HG02642 (cell line): Measurements from ENCODE around the gene GSK3B.
A peak's percentile ranks its signal among the peaks of the same experiment; 100 is the strongest.

Experiments
- ATAC-seq: cut with Tn5 transposase; IDR thresholded peaks from one replicate; pipeline ENCODE4 v1.9.1; 2021; ENCODE audit warnings: mild to moderate bottlenecking; ENCODE audit not compliant: unreplicated experiment, poor library complexity

Gene GSK3B

DNA sequence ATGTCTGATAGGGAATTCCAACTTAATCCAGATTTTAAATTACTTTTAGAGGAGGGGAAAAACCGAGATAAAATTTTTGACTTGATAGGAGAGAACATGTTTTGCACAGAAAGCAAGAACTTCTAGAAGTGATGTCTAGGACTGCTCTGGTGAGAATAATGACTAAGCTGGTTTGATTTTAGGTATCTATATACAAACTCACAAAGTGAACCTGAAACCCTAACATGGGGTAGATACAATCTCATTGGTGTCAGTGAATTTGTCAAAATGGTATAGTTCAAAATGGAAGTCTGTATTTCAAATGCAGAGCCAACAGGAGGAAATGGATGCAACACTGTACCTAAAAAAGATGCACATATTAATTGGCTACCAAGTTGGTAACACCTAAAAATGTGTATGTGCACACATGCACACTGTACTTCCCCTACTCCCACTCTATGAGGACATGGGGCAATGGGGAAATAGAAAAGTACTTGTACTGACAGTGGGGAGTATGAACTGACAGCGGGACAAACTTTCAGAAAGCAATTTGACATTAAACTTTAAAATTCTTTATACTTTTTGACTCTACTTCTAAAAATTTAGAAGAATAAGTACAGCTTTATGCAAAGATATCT is 259.4 kb downstream of the GSK3B start:
- ATAC-seq = no peak

DNA sequence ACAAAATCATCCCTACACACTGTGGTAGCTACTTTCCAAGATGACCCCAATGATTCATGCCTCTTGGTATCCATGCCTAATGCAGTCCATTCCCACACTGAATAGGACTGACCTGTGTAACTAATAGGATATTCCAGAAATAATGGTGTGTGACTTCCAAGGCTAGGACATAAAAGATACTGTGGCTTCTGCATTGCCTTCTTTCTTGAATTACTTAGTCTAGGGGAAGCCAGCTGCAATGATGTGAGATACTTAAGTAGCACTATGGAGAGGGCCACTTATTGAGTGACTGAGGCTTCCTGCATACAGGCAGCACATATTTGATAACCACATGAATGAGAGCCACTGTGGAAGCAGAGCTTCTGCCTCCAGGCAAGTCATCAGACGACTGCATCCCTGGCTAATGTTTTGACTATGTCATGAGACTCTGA is 262.3 kb downstream of the GSK3B start:
- no peak for ATAC-seq

DNA sequence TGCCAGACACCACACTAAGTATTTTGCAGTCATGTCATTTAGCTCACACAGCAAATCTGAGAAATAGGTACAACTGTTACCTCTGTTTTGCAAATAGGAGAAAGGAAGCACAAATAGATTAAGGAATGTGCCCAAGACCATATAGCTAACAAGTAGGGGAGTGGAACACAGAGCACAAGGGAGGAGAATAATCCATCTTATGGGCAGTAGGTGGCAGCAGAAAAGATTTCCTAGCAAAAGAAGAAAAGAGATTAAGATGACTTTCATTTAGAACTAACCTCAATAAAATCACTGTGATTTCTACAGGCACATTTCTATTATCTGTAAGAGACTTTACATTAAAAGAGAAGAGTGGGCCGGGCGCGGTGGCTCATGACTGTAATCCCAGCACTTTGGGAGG is 263.2 kb downstream of the GSK3B start:
- no peak for ATAC-seq

DNA sequence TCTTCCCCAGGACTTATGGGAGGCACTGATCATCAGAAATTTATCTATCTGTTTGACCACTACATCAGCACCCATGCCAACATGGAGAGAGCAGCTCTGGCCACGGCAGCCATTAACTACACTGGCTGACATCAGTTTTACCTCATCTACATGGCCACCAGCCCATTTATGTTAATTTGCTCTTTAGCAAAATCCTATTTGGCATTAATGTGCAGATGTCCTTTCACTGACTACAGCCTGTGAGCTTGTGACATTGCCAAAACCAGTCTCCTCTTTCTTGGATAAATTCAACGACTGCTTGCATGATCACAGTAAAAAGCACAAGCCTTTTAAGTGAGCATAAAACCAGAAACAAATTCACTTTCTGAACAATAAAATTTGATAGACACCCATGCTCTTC is 264.8 kb downstream of the GSK3B start:
- no peak for ATAC-seq

DNA sequence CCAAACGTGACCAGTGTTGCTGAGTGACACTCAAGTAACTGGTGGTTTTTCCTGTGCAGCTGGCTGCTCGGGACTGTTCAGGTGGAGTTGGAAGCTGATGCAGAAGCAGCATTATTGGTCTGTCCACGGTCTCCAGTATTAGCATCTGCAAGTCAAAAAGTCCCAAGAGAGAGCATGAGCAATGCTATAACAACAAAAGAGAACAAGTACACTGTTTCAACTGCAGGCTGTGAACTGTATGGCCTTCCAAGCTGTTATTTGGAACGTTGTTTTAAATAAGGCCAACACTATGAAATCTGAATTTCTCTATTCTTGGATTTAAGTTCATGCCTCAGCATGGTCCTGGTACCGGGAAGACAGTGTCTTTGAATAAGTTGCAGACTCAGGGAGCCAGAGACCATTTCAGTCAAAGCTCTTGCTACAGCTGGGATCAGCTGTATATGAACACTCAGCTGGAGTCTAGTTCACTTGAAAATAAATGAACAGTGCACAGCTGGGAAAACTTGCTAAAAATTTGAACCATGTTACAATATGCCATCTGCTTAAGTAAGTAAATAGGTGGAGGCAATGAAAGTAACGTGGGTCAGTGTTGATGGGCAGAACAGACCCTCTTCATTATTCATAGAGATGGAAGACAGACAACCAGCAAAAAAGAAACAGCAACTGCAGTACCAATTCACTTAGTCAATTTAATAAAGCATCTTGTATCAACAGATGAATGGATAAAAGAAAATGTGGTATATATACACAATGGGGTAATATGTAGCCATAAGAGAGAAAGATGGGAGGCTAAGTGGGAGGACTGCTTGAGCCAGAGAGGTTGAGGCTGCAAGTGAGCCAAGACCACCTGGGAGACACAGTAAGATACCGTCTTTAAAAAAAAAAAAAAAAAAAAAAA is 267.3 kb downstream of the GSK3B start:
- no peak for ATAC-seq

DNA sequence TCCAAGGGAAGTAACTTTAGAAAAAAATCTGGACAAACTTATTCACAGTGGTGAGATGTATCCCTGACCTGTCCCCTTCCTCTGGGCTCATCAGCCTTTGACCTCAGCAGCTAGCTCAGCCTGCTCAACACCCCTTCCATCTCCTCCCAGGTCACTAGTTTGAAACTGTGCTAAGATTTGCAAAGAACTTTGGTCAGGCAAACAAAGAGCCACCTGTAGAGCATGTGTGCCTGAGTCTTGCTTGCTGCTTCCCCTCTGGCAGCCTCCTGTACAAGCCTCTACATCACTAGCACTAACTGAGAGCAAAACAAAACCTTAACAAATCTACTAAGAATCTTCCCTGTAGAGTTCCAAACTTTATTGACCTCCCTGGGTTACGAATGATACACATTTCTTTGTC is 268.4 kb downstream of the GSK3B start:
- no peak for ATAC-seq

DNA sequence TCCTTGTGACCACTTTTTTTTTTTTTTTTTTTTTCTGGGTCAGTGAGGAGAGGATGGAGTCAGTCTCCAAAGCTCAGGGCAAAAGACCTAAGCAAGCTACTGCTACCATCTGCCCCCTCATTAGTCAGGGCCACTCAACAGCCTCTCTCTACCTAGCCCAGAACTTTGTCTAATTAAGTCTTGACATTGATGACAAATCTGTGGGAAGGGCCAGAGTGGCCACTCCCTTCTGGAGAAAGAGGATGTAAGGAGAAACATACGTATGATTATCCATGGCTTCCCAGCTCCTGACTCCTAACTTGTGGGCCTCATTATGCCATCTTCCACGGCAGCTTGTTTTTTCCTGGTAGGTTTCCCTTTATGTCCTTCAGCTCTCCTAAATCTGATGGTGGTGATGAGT is 274.4 kb downstream of the GSK3B start:
- no peak for ATAC-seq

DNA sequence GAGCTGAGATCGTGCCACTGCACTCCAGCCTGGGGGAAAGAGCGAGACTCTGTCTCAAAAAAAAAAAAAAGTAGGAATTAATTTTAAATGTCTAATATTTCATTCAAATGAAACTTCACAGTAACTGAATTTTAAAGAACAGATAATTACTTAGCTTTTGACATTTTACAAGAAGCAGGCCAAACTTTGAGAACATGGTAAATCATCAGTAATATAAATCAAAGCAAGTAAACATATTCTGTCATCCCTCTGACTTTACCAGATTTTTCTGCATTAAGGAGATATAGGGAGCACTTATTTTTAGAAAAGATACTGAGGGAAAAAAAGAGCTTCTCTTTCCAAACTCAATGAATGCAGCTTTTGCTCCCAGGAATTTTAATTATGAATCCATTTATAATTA is 275.3 kb downstream of the GSK3B start:
- ATAC-seq = no peak

DNA sequence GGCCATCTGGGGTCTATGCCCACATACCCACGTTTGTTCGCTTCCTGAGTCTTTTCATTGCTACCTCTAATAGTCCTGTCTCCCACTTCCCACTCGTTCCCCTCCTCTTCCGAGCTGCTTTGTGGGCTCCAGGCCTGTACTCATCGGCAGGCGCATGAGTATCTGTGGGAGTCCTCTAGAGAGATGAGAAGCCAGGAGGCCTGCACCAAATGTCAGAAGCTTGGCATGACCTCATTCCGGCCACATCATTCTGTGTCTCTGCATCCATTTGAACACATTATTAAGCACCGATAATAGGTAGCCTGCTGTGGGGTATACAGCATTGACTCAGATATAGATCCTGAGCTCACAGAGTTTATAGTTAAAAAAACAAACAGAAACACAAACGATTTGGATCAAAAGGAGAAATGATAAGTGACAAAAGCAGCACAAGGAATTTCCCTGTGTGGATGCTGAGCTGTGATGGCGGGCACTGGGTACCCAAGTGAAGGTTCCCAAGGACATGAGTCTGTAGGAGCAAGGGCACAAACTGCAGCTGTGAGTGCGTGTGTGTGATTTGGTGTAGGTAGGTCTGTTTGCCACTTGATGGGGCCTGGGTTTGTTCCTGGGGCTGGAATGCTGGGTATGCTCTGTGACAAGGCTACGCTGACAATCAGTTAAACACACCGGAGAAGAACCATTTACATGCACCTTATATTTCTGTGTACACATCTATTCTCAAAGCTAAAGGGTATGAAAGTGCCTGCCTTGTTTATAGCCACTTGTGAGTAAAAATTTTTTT is 276.5 kb downstream of the GSK3B start:
- ATAC-seq = no peak

DNA sequence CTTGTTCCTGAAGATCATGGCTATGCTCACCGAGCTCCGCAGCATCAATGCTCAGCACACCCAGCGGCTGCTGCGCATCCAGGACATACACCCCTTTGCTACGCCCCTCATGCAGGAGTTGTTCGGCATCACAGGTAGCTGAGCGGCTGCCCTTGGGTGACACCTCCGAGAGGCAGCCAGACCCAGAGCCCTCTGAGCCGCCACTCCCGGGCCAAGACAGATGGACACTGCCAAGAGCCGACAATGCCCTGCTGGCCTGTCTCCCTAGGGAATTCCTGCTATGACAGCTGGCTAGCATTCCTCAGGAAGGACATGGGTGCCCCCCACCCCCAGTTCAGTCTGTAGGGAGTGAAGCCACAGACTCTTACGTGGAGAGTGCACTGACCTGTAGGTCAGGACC is 277.2 kb downstream of the GSK3B start:
- ATAC-seq = no peak

DNA sequence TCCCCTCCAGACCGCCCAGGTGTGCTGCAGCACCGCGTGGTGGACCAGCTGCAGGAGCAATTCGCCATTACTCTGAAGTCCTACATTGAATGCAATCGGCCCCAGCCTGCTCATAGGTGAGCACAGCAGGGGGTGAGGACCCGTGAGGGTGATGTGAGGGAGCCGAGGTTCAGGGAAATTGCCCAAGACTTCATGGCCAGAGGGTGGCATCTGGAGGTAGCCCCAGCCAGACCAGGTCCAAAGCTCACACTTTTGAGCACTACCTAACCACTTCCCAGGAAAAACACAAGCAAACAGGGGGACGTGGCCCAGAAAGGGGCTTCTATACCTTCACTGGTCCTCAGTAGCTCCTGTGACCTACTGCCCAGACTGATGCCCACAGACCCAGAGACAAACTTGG is 278.5 kb downstream of the GSK3B start:
- no peak for ATAC-seq

DNA sequence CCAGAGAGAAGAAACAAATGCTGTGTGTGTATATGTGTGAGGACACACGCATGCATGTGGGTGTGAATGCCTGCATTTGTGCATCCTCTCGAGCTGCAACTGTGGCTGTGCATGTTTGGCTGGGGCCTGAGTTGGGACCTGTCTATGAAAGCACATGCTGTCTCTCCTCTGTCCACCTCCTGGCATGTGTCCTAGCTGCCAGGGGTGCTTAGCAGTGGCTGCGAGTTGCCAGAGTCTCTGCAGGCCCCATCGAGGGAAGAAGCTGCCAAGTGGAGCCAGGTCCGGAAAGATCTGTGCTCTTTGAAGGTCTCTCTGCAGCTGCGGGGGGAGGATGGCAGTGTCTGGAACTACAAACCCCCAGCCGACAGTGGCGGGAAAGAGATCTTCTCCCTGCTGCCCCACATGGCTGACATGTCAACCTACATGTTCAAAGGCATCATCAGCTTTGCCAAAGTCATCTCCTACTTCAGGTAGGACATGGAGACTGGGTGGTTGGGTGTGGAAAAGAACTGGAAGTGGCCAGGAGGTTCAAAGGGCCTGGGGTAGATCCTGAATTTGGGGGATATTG is 281.7 kb downstream of the GSK3B start:
- ATAC-seq = no peak

DNA sequence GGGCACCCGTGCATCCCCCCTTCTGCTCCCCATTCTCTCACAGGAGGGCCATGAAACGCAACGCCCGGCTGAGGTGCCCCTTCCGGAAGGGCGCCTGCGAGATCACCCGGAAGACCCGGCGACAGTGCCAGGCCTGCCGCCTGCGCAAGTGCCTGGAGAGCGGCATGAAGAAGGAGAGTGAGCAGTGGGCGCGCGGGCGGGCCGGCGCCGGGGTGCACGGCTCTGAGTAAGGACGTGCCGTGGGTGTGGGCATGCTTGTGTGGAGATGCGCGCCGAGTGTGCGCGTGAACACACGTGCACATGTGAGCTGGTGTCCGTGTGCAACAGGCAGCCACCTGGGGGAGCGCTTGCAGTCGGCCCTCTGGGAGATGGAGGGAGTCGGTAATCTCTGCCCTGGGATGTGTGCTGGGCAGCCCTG is 284.2 kb downstream of the GSK3B start:
- peak; percentile 83 for ATAC-seq

DNA sequence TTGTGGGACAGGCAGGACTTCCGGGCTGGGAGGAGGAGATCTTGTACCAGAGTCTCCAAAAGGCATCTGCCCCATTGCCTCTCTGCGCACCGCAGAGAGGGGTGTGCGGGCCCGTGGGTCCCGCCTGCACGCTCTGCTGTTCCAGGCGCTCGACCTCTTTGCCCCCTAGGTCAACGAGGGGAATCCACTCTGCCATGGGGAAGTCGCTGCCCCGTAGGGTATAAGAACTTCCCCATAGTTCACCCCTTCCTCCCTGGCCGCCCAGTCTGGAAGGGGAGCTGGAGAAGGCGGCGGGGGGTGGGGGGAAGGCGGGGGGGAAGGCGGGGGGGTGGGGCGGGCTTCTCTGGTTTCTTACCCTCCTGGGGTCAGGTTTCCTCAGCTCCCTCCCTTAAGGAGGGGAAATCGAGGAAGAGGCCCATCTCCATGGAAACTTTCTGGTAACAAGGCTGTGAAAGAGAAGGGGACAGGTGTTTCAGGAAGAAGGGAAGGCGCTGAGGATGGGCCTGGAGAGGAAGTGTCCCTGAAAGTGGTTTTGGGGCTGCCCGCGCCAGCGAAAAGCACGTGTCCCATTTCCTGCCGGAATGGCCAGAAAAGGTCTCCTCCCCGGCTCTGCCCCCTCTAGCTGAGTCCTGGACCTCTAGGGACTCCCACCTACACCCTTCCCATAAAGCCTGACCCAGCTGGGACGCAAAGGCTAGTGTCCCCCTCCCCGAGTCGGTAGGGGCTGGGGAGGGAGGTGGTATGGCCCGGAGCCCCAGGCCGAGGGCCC is 284.8 kb downstream of the GSK3B start:
- peak; percentile 40 for ATAC-seq

DNA sequence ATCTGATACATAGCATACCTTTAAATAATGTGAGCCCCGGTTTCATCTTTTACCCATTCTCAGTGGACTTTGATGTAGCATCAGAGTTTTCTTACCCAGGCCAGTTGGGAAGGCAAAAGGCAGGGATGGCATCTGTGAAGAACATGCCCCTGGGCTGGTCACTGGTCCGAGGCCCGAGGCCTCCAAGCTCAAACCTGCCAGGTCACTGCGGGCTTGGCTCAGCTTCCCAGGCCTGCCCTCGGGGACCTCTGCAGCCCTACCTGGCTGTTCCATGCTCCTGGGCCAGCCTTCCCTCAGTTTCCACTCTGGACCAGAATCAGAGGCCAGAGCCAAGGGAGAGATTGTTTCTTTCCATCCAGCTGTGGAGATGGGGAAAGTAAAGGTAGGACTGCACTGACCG is 285.4 kb downstream of the GSK3B start:
- no peak for ATAC-seq

DNA sequence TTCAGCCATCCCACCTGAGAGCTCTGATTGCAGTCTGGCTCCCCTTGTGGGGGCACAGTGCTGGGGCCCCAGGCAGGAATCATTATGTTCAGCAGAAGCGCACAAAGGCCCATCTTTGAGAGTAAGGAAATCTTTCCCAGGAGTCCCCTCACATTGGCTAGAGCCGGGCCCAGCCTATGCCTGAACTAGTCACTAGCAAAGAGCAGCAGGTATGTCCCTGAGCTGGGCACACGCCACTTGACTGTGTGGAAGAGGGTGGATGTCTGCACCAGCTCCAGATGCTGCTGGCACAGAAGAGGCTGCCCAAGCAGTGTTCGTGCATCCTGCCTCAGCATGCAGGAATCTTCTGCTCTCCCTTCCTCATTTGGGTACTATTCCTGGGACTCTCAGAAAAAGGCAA is 286.0 kb downstream of the GSK3B start:
- no peak for ATAC-seq

DNA sequence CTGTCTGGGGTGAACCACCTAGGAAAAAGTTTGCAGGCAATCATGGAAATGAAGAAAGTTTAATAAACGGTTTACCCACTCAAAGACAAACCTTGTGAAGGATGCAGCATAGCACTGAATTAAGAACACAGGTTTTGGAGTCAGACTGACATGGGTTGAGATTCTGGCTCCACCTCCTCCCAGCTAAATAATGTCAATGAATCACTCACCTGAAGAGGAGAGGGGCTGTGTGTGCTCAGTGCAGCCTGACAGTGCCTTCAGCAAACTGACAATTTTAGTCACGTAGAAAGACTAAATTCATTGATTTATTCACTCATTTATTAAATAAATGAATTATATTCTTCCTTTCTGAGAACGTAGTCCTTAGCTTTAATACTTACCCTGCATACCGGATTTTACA is 293.4 kb downstream of the GSK3B start:
- no peak for ATAC-seq

DNA sequence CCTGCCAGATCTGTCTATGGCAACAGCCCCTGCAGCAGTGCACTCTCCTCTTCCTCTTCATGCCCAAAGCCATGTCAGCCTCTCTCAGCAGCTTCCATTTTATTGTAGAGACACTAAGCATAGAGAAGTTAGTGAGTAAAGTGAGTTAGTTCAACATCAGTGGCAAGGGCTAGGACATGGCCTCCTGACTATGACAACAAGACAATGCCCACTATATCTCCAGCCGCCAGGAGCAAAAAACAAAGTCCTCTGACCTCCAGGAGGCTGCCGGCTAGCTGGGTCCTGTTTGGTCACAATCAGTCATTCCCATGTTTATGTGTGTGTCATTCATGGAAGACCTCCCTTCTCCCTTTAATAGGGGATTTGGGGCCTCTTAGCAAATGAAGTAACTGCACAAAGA is 297.5 kb downstream of the GSK3B start:
- ATAC-seq = no peak

DNA sequence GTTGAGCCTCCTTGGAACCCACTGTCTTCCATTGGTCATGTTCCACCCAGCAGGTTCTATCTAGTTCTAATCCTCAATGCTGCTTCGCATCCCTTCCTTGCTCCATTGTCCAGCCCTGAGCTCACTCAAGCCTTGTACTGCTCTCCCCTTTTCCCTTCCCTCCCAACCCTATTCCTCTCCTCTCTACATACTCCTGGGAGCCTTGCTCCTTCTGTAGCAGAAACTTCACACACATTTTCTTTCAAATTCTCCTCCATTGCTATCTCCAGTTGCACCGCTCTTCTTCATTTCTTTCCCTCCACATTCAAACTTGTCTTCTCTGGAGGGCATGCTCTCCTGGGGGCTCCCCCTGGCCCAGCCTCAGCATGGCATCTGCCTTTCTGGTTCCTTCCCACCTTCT is 297.9 kb downstream of the GSK3B start:
- no peak for ATAC-seq

DNA sequence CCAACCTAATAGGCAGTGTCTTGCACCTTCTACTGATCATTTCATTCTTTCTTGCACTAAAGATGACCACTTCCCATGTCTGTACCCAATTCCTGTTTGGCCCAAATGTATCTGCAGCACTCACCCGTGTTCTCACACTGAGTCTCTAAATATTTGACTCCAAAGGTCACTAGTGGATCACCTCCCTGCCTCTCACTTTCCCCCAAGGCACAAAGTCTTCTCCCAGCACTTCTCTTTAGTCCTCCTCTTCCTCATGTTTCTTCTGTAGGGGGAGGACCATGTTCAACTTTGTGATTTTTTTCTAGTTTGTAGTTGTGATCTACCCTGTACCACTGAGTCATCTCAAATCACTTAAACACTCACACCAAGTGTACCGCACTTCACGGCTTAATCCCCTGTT is 298.4 kb downstream of the GSK3B start:
- no peak for ATAC-seq
